H1 (cell line): ENCODE results near the gene TUBA4B. TPM values are rescaled to one million over a fixed set of nuclear protein-coding genes. Genes with fewer than 3 reads are reported as not detected.

Source experiments
- CTCF ChIA-PET: fragments of 300-600 bp; sonication (Branson Sonifier 250); formaldehyde crosslinking; loops from one replicate; lab custom pipeline; 2021; ENCODE audit not compliant: partially characterized antibody; lab: Charles Lee
- POLR2A ChIA-PET: fragments of 300-600 bp; sonication (Branson Sonifier 250); formaldehyde crosslinking; loops from one replicate; lab custom pipeline; 2021; ENCODE audit warnings: inconsistent platforms; ENCODE audit not compliant: partially characterized antibody; lab: Charles Lee
- DNase-seq, 2 experiments: peaks; one replicate each; pipeline versions ENCODE4 v3.0.0 to v3.0.0-alpha.2; 2010 to 2022; ENCODE audit warnings: low spot score in 2 of 2, low read depth in 1 of 2, mixed read lengths in 1 of 2
- FAIRE-seq: peaks from 2 replicates; lab custom pipeline; 2011; peaks lifted over from hg19 to GRCh38; lab: Jason Lieb, UNC
- H2AFZ ChIP-seq: 2 replicates; pipeline ENCODE4 v1.8.1; 2012; ENCODE audit warnings: low read length, inconsistent platforms
- H2AK5ac ChIP-seq: 2 replicates; pipeline ENCODE4 v1.6.1; 2013; ENCODE audit warnings: low read depth, low read length
- H2BK120ac ChIP-seq: replicated peaks from 2 replicates; pipeline ENCODE3; 2013; ENCODE audit warnings: low read depth, low read length, inconsistent platforms
- H2BK12ac ChIP-seq: 2 replicates; pipeline ENCODE4 v1.6.1; 2013; ENCODE audit warnings: low read depth, low read length
- H2BK15ac ChIP-seq: 2 replicates; pipeline ENCODE4 v1.6.1; 2013; ENCODE audit warnings: low read length
- H2BK20ac ChIP-seq: 2 replicates; pipeline ENCODE4 v1.6.1; 2013; ENCODE audit warnings: low read length
- H2BK5ac ChIP-seq: 2 replicates; pipeline ENCODE4 v1.6.1; 2013; ENCODE audit warnings: low read depth, low read length
- H3K14ac ChIP-seq: 2 replicates; pipeline ENCODE4 v1.6.1; 2013; ENCODE audit warnings: inconsistent platforms; ENCODE audit not compliant: insufficient read length
- H3K18ac ChIP-seq: 2 replicates; pipeline ENCODE4 v1.6.1; 2013; ENCODE audit warnings: low read length; ENCODE audit errors: extremely low read depth
- H3K23ac ChIP-seq: 2 replicates; pipeline ENCODE4 v1.6.1; 2013; ENCODE audit warnings: inconsistent platforms; ENCODE audit not compliant: insufficient read length
- H3K23me2 ChIP-seq: 2 replicates; pipeline ENCODE4 v1.6.1; 2013; ENCODE audit warnings: low read depth, low read length
- H3K27ac ChIP-seq: 2 replicates; pipeline ENCODE4 v1.6.1; 2011; ENCODE audit warnings: low read depth, low read length, inconsistent platforms
- H3K27me3 ChIP-seq, 4 experiments: replicated peaks in 1 of 4; 1 replicate in 1 of 4; 2 replicates in 3 of 4; pipeline versions ENCODE4 v1.6.1 to v1.8.1; 2011 to 2013; ENCODE audit warnings: low read length in 3 of 4, mild to moderate bottlenecking in 3 of 4, inconsistent platforms in 2 of 4, mixed read lengths in 2 of 4, moderate library complexity in 1 of 4; ENCODE audit not compliant: control insufficient read depth in 3 of 4, insufficient read depth in 3 of 4; ENCODE audit errors: extremely low read depth in 1 of 4
- H3K36me3 ChIP-seq, 4 experiments: 2 replicates each; pipeline versions ENCODE4 v1.6.1 to v1.8.1; 2011 to 2013; ENCODE audit warnings: mild to moderate bottlenecking in 4 of 4, low read length in 3 of 4, moderate library complexity in 2 of 4, control low read depth in 1 of 4, inconsistent platforms in 1 of 4; ENCODE audit not compliant: insufficient read depth in 4 of 4, control insufficient read depth in 2 of 4
- H3K4ac ChIP-seq: replicated peaks from 2 replicates; pipeline ENCODE3; 2013; ENCODE audit warnings: low read length, low read depth, mixed read lengths, inconsistent platforms; ENCODE audit not compliant: insufficient read length
- H3K4me1 ChIP-seq, 4 experiments: replicated peaks in 1 of 4; 1 replicate in 1 of 4; 2 replicates in 3 of 4; pipeline versions ENCODE4 v1.6.1 to v1.8.1; 2011 to 2013; ENCODE audit warnings: low read length in 3 of 4, inconsistent platforms in 2 of 4, mixed read lengths in 1 of 4; ENCODE audit not compliant: insufficient read depth in 4 of 4, control insufficient read depth in 3 of 4
- H3K4me2 ChIP-seq, 2 experiments: 2 replicates each; pipeline versions ENCODE4 v1.6.1 to v1.8.1; 2011 to 2013; ENCODE audit warnings: low read depth in 2 of 2, low read length in 2 of 2, control low read depth in 1 of 2, inconsistent platforms in 1 of 2, mild to moderate bottlenecking in 1 of 2; ENCODE audit not compliant: insufficient read depth in 1 of 2
- H3K4me3 ChIP-seq, 4 experiments: fragments of 200-600, 300-600 bp in 1 of 4; sonication (generic), shearing (Covaris generic), sonication (Bioruptor Twin) in 1 of 4; 2 replicates each; pipeline versions ENCODE4 v1.5.1 to v1.8.1; 2011 to 2016; ENCODE audit warnings: low read length in 4 of 4, low read depth in 3 of 4, control low read depth in 2 of 4, inconsistent platforms in 2 of 4, mild to moderate bottlenecking in 2 of 4, mixed read lengths in 1 of 4, moderate library complexity in 1 of 4; ENCODE audit not compliant: insufficient read depth in 2 of 4; ENCODE audit errors: extremely low read depth in 1 of 4
- H3K56ac ChIP-seq: replicated peaks from 2 replicates; pipeline ENCODE3; 2013; ENCODE audit warnings: low read depth, mild to moderate bottlenecking, mixed read lengths, low read length, inconsistent platforms; ENCODE audit not compliant: insufficient read length
- H3K79me1 ChIP-seq: 2 replicates; pipeline ENCODE4 v1.6.1; 2013; ENCODE audit warnings: low read depth, low read length, control low read depth
- H3K79me2 ChIP-seq, 2 experiments: 2 replicates each; pipeline versions ENCODE4 v1.6.1 to v1.8.1; 2012 to 2013; ENCODE audit warnings: low read length in 2 of 2, mild to moderate bottlenecking in 2 of 2, inconsistent platforms in 1 of 2; ENCODE audit not compliant: insufficient read depth in 2 of 2, control insufficient read depth in 1 of 2
- H3K9ac ChIP-seq, 4 experiments: replicated peaks in 1 of 4; 1 replicate in 1 of 4; 2 replicates in 3 of 4; pipeline versions ENCODE4 v1.6.1 to v1.8.1; 2011 to 2013; ENCODE audit warnings: low read depth in 3 of 4, low read length in 3 of 4, control low read depth in 2 of 4, mild to moderate bottlenecking in 2 of 4, moderate library complexity in 2 of 4, inconsistent platforms in 1 of 4; ENCODE audit errors: extremely low read depth in 1 of 4
- H3K9me3 ChIP-seq, 2 experiments: 2 replicates each; pipeline versions ENCODE4 v1.6.1 to v1.8.1; 2012 to 2013; ENCODE audit warnings: mild to moderate bottlenecking in 2 of 2, moderate library complexity in 2 of 2, control low read depth in 1 of 2, inconsistent platforms in 1 of 2, low read depth in 1 of 2, low read length in 1 of 2, mixed read lengths in 1 of 2; ENCODE audit not compliant: insufficient read depth in 2 of 2
- H4K20me1 ChIP-seq, 2 experiments: replicated peaks in 1 of 2; 2 replicates each; pipeline versions ENCODE3 to v1.8.1; 2011 to 2013; ENCODE audit warnings: inconsistent platforms in 2 of 2, low read length in 2 of 2, mild to moderate bottlenecking in 1 of 2; ENCODE audit not compliant: insufficient read depth in 2 of 2, control insufficient read depth in 1 of 2
- H4K5ac ChIP-seq: 2 replicates; pipeline ENCODE4 v1.6.1; 2013; ENCODE audit warnings: low read length, low read depth, mixed read lengths, inconsistent platforms; ENCODE audit not compliant: insufficient read length
- H4K8ac ChIP-seq: 2 replicates; pipeline ENCODE4 v1.8.0; 2013; ENCODE audit warnings: mild to moderate bottlenecking, moderate library complexity, low read length, inconsistent platforms; ENCODE audit not compliant: insufficient read depth; ENCODE audit errors: extremely low read depth
- H4K91ac ChIP-seq: replicated peaks from 2 replicates; pipeline ENCODE3; 2013; ENCODE audit warnings: low read length, mixed read lengths, inconsistent platforms; ENCODE audit not compliant: insufficient read length
- ASH2L ChIP-seq: fragments of 200-600, 300-600 bp; sonication (generic); IDR thresholded peaks from one replicate; pipeline ENCODE4 v1.7.1; 2017; ENCODE audit warnings: low read length
- GABPA ChIP-seq: IDR thresholded peaks from 2 replicates; pipeline ENCODE4 v1.6.1; 2011; ENCODE audit warnings: mild to moderate bottlenecking, low read length, moderate library complexity, borderline replicate concordance; ENCODE audit not compliant: insufficient read depth
- GTF2F1 ChIP-seq: IDR thresholded peaks from 2 replicates; pipeline ENCODE4 v1.6.1; 2012; ENCODE audit warnings: low read depth, low read length, improper control_type of control experiment, borderline replicate concordance
- SP1 ChIP-seq: IDR thresholded peaks from 2 replicates; pipeline ENCODE4 v1.6.1; 2011; ENCODE audit warnings: low read depth, low read length
- SP4 ChIP-seq: IDR thresholded peaks from 2 replicates; pipeline ENCODE4 v1.6.1; 2012; ENCODE audit warnings: low read length, inconsistent platforms
- WGBS, 2 experiments: shearing (Covaris generic) in 1 of 2; methylation state at CpG; one replicate each; pipeline versions ENCODE4 v1.1.6 to v1.1.7; 2013 to 2015; ENCODE audit warnings: low lambda C conversion rate in 2 of 2, mixed read lengths in 2 of 2, inconsistent platforms in 1 of 2, low coverage in 1 of 2, missing lambda C conversion rate in 1 of 2; ENCODE audit not compliant: insufficient replicate concordance in 2 of 2, insufficient coverage in 1 of 2, insufficient read length in 1 of 2; ENCODE audit errors: extremely low coverage in 1 of 2, missing lambda C conversion rate in 1 of 2; 5-methylcytosine and 5-hydroxymethylcytosine counted together
- polyA plus RNA-seq, 7 experiments: library from polyadenylated mRNA; depleted of rRNA in 3 of 7; stranded (reverse) in 5 of 7; unstranded in 2 of 7; fragments of >200 nt in 5 of 7; fragments of 200-250 nt in 2 of 7; gene quantifications; 1 replicate in 5 of 7; 2 replicates in 1 of 7; 4 replicates in 1 of 7; pipeline versions ENCODE4 v1.2.1 to v1.2.3, GENCODE V29; 2011 to 2013; ENCODE audit warnings: missing spikeins in 2 of 7, mixed read lengths in 2 of 7
- total RNA-seq: library from RNA; stranded (reverse); fragmentation: NEBNext Ultra II Directional; extraction: Animal tissue kit (Norgen Biotek cat#: 25700); gene quantifications from 2 replicates; pipeline ENCODE4 v1.2.1, GENCODE V29; 2021

The TUBA4B gene
- total and polyA plus RNA-seq, 2 of the 8 experiments (the other 6 are each of a cell fraction or from before 2014, with no cell fraction given) = 0.08 to 0.24 TPM

DNA sequence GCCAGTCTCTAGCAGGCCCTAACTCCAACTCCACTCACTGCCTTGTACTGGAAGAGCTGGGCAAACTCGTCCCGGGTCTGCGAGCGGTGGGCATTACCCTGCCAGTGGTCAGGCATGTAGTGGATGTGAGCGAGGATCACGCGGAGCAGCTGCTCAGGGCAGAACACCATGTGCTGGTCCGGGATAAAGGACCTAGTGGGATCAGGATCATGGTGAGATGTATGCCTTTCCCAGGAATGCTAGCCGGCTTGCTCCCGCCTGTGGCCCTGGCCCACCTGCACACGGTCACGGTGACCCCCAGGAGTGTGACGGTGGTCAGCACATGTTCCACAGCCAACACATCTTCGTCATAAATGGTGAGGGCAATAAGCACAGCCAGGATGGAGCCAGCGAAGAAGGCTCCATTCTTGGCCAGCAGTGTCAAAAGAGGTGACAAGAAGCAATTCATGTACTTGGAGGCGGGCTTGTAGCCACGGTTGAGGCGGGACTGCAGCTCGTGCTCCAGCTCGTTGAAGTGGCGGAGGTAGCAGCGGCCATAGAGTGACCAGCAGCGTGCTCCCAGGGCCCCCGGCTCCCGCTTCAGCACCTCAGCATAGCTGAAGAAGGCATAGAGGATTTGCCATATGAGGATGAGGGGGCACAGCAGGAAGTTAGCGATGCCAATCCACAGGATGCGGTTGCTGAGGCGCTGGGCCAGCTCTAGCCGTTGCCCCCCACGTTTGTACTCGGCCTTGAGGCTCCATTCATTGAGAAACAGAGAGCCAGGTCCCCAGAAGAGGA is 29.0 kb upstream of the TUBA4B start:
- no peak overlapping the region; the same call in 1 of the 2 replicates for H4K8ac ChIP-seq
- H3K27me3 ChIP-seq = no peaks in the 10 kb centered on the region; a peak in 2 of 7 replicates
- no peak overlapping the region for H2AFZ ChIP-seq
- H3K4ac ChIP-seq = no peak overlapping the region
- H3K23ac ChIP-seq = no peak overlapping the region
- no peak overlapping the region for H3K27ac ChIP-seq
- no peak overlapping the region for H2AK5ac ChIP-seq
- H3K79me1 ChIP-seq = no peaks in the 10 kb centered on the region; the same call in 1 of the 2 replicates
- no peak for FAIRE-seq
- no peak overlapping the region for H2BK120ac ChIP-seq
- no peak for TF ChIP-seq GTF2F1
- TF ChIP-seq SP4 = no peak
- no peak for TF ChIP-seq ASH2L
- no peak for TF ChIP-seq SP1
- no peak for TF ChIP-seq GABPA
- H3K23me2 ChIP-seq = peaks cover 7% of the 10 kb centered on the region; the same call in 1 of the 2 replicates
- DNase-seq = no peak
- no peak overlapping the region for H3K4me3 ChIP-seq
- H3K18ac ChIP-seq = no peak overlapping the region
- H2BK15ac ChIP-seq = no peak overlapping the region
- H3K56ac ChIP-seq = no peak overlapping the region
- no peak overlapping the region for H2BK20ac ChIP-seq
- peaks cover 0 to 7% of the 10 kb centered on the region in 2 experiments for H4K20me1 ChIP-seq
- 95% methylated on average over 31 of the region's 31 CpGs; no CpG with 5 or more reads in 1 of the 2 experiments for whole genome bisulfite sequencing, 2 experiments
- POLR2A ChIA-PET = interaction anchor here (0.8 to 14.0 kb wide), 6 partner anchors 11 to 24 kb away, joined by 3 to 190 read pairs (median 4); partner anchors contain the start of genes GLB1L, STK16, TUBA4A and TUBA4B
- H3K4me1 ChIP-seq = peaks cover 0 to 13% (median 9%) of the 10 kb centered on the region in 4 experiments; a peak in 5 of 7 replicates
- peaks cover 10 to 49% (median 35%) of the 10 kb centered on the region in 4 experiments; a peak in 6 of 8 replicates for H3K36me3 ChIP-seq
- H3K9me3 ChIP-seq = no peaks in the 10 kb centered on the region
- CTCF ChIA-PET = interaction anchor here (0.6 to 1.2 kb wide), 3 partner anchors 69 to 75 kb away, joined by 3 to 7 read pairs (median 4); no protein-coding TSS in a partner anchor
- H4K5ac ChIP-seq = no peak overlapping the region
- no peak overlapping the region for H4K91ac ChIP-seq
- no peak overlapping the region for H3K4me2 ChIP-seq
- H3K79me2 ChIP-seq = peaks cover 0 to 9% of the 10 kb centered on the region in 2 experiments; a peak in 2 of 4 replicates
- no peak overlapping the region for H2BK12ac ChIP-seq
- no peak overlapping the region for H3K9ac ChIP-seq
- no peak overlapping the region for H3K14ac ChIP-seq
- no peak overlapping the region for H2BK5ac ChIP-seq
